Fibroblast of upper back skin (primary cell): ENCODE results near the gene DEFB121.

Experiments used
- DNase-seq: peaks from one replicate; pipeline ENCODE4 v3.0.0-alpha.2; 2013

The DEFB121 gene

DNA sequence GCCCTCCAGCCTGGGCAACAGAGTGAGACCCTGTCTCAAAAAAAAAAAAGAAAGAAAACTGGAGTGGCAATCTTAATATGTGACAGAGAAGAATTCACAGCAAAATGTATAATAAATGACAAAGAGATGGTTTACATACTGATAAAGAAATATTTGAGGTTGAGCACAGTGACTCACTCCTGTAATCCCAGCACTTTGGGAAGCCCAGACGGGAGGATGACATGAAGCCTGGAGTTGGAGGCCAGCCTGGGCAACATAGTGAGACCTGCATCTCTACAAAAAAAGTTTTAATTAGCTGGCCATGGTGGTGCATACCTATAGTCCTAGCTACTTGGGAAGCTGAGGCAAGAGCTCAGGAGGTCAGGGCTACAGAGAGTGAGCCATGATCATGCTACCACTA lies 50.0 kb downstream of the DEFB121 start:
- DNase-seq = no peak
